HepG2 (cell line): ENCODE measurements around the gene DIO2. TPM values are rescaled to one million over a fixed set of nuclear protein-coding genes. Genes with fewer than 3 reads are reported as not detected.

Experiments used
- ATAC-seq: fragments of 200-7000 bp; cut with Tn5 transposase; 3 replicates; pipeline ENCODE4 v1.9.1; 2020; ENCODE audit warnings: mild to moderate bottlenecking, moderate library complexity
- BruUV-seq: library from RNA; stranded (reverse); fragments of 400-500 nt; replicated peaks from 2 replicates; lab custom pipeline; 2021; lab: Mats Ljungman, UMichigan
- CTCF ChIA-PET: fragments of 300-600 bp; formaldehyde crosslinking; extraction: SDS; loops from one replicate; lab custom pipeline; 2021; ENCODE audit warnings: low total read pairs, inconsistent platforms, low intra/inter-chr PET ratio; lab: Yijun Ruan, JAX
- POLR2A ChIA-PET: fragments of 350-600 bp; sonication (Branson Sonifier 250); formaldehyde crosslinking; loops from one replicate; lab custom pipeline; 2020; ENCODE audit warnings: antibody characterized with exemption, inconsistent platforms; lab: Yijun Ruan, JAX
- DNase-seq: peaks from one replicate; pipeline ENCODE4 v3.0.0-alpha.2; 2015; ENCODE audit warnings: low spot score
- FAIRE-seq: peaks from 3 replicates; lab custom pipeline; 2011; peaks lifted over from hg19 to GRCh38; lab: Jason Lieb, UNC
- H2AFZ ChIP-seq: one replicate; pipeline ENCODE4 v1.6.1; 2011; ENCODE audit warnings: low read length, inconsistent platforms
- H3K27ac ChIP-seq: fragments of 300-600 bp; 3 replicates; pipeline ENCODE4 v1.8.0; 2011; ENCODE audit warnings: mixed run types, mild to moderate bottlenecking, mixed read lengths, low read length, inconsistent platforms; ENCODE audit not compliant: insufficient read depth; ENCODE audit errors: extremely low read length
- H3K27me3 ChIP-seq, 2 experiments: fragments of 200-600 bp in 1 of 2; 2 replicates in 1 of 2; 3 replicates in 1 of 2; pipeline versions ENCODE4 v1.6.0 to v1.8.0; 2011; ENCODE audit warnings: low read length in 2 of 2, mild to moderate bottlenecking in 2 of 2, moderate library complexity in 2 of 2, inconsistent platforms in 1 of 2; ENCODE audit not compliant: insufficient read depth in 2 of 2, control insufficient read depth in 1 of 2
- H3K36me3 ChIP-seq, 2 experiments: fragments of 200-600 bp in 1 of 2; replicated peaks in 1 of 2; 2 replicates in 1 of 2; 3 replicates in 1 of 2; pipeline versions ENCODE4 v1.5.1 to v1.8.0; 2011; ENCODE audit warnings: low read length in 2 of 2, inconsistent platforms in 1 of 2; ENCODE audit not compliant: insufficient read depth in 2 of 2, control insufficient read depth in 1 of 2
- H3K4me1 ChIP-seq: 2 replicates; pipeline ENCODE4 v1.5.1; 2012; ENCODE audit warnings: low read length, inconsistent platforms; ENCODE audit not compliant: insufficient read depth
- H3K4me2 ChIP-seq: 2 replicates; pipeline ENCODE4 v1.6.0; 2011; ENCODE audit warnings: low read depth, low read length, inconsistent platforms
- H3K4me3 ChIP-seq, 3 experiments: fragments of 200-600 bp in 1 of 3; sonication (generic), shearing (Covaris generic) in 1 of 3; replicated peaks in 1 of 3; 2 replicates each; pipeline ENCODE4 v1.5.1; 2011 to 2016; ENCODE audit warnings: low read length in 3 of 3, inconsistent platforms in 2 of 3, low read depth in 2 of 3, mild to moderate bottlenecking in 2 of 3, control low read depth in 1 of 3, mixed read lengths in 1 of 3; ENCODE audit not compliant: insufficient read depth in 1 of 3
- H3K79me2 ChIP-seq: one replicate; pipeline ENCODE4 v1.6.1; 2011; ENCODE audit warnings: low read length, inconsistent platforms; ENCODE audit not compliant: insufficient read depth
- H3K9ac ChIP-seq: 2 replicates; pipeline ENCODE4 v1.6.0; 2011; ENCODE audit warnings: mild to moderate bottlenecking, low read depth, low read length, inconsistent platforms; ENCODE audit not compliant: insufficient read depth
- H3K9me3 ChIP-seq: 2 replicates; pipeline ENCODE4 v1.5.1; 2012; ENCODE audit warnings: mild to moderate bottlenecking, low read length
- H4K20me1 ChIP-seq: 2 replicates; pipeline ENCODE4 v1.6.0; 2011; ENCODE audit warnings: inconsistent platforms, mild to moderate bottlenecking, low read length, moderate library complexity; ENCODE audit not compliant: insufficient read depth
- ASH2L ChIP-seq: fragments of 300-600, 200-600 bp; sonication (generic); IDR thresholded peaks from 2 replicates; pipeline ENCODE4 v1.7.0; 2017; ENCODE audit warnings: low read depth, mild to moderate bottlenecking, moderate library complexity, mixed read lengths, low read length; ENCODE audit not compliant: insufficient read length
- CHD2 ChIP-seq: IDR thresholded peaks from 2 replicates; pipeline ENCODE4 v1.6.1; 2011; ENCODE audit warnings: low read depth, low read length, improper control_type of control experiment
- SNAPC4 ChIP-seq: sonication (generic); formaldehyde crosslinking; IDR thresholded peaks from 2 replicates; pipeline ENCODE4 v1.4.0; 2020; ENCODE audit warnings: mild to moderate bottlenecking, missing genetic modification reagents
- TOE1 ChIP-seq: sonication (generic); formaldehyde crosslinking; IDR thresholded peaks from 2 replicates; pipeline ENCODE4 v1.4.0; 2020; ENCODE audit warnings: mild to moderate bottlenecking, missing genetic modification reagents
- ZBTB8A ChIP-seq: sonication (generic); formaldehyde crosslinking; IDR thresholded peaks from 2 replicates; pipeline ENCODE4 v1.4.0; 2020; ENCODE audit warnings: mild to moderate bottlenecking, low read depth, missing genetic modification reagents, borderline replicate concordance
- ZNF512B ChIP-seq: sonication (generic); formaldehyde crosslinking; IDR thresholded peaks from 2 replicates; pipeline ENCODE4 v1.5.1; 2020; ENCODE audit warnings: missing genetic modification reagents, mild to moderate bottlenecking, borderline replicate concordance
- ZNF572 ChIP-seq: sonication (generic); formaldehyde crosslinking; IDR thresholded peaks from 2 replicates; pipeline ENCODE4 v1.5.1; 2020; ENCODE audit warnings: mild to moderate bottlenecking, missing genetic modification reagents
- ZNF790 ChIP-seq: sonication (generic); formaldehyde crosslinking; IDR thresholded peaks from 2 replicates; pipeline ENCODE4 v1.8.0; 2022; ENCODE audit warnings: missing genetic modification reagents, mild to moderate bottlenecking, borderline replicate concordance
- ZUFSP ChIP-seq: sonication (generic); formaldehyde crosslinking; IDR thresholded peaks from 2 replicates; pipeline ENCODE4 v1.9.0; 2021; ENCODE audit warnings: missing genetic modification reagents, mild to moderate bottlenecking, borderline replicate concordance
- WGBS: methylation state at CpG from one replicate; pipeline ENCODE4 v1.1.6; 2017; ENCODE audit warnings: low lambda C conversion rate; 5-methylcytosine and 5-hydroxymethylcytosine counted together
- in situ Hi-C: cut with HindIII; loops from 2 replicates; pipeline ENCODE4 v1.10.0; 2017; ENCODE audit warnings: low pct_unique_long_range_greater_than_20kb; ENCODE audit not compliant: extremely low pct_ligation_motif_present
- intact Hi-C: fragments of 100-400 bp; cut with micrococcal nuclease; formaldehyde crosslinking; loops from one replicate; pipeline ENCODE4 v1.10.0; 2022; ENCODE audit not compliant: unreplicated experiment
- polyA plus RNA-seq, 8 experiments: library from polyadenylated mRNA; depleted of rRNA in 3 of 8; stranded (reverse) in 7 of 8; unstranded in 1 of 8; fragments of >200 nt; fragmentation: Illumina TruSeq in 4 of 8; extraction: Trizol in 4 of 8; gene quantifications; 2 replicates each; pipeline versions ENCODE4 v1.2.1 to v1.2.3, GENCODE V29; 2011 to 2016; ENCODE audit warnings: low read depth in 4 of 8, missing spikeins in 1 of 8, mixed read lengths in 1 of 8; ENCODE audit not compliant: insufficient read depth in 1 of 8
- total RNA-seq, 5 experiments: library from RNA; depleted of rRNA; stranded (reverse); fragments of >200 nt; fragmentation: Illumina TruSeq; extraction: Trizol; gene quantifications; 2 replicates each; pipeline ENCODE4 v1.2.3, GENCODE V29; 2016; ENCODE audit warnings: low read depth in 1 of 5
- TF ChIP-seq, protein P1 (sequence below): sonication (generic); formaldehyde crosslinking; IDR thresholded peaks from 2 replicates; pipeline ENCODE4 v1.4.0; 2020; ENCODE audit warnings: mild to moderate bottlenecking, missing genetic modification reagents
- TF ChIP-seq, protein P2 (sequence below): sonication (generic); formaldehyde crosslinking; IDR thresholded peaks from 2 replicates; pipeline ENCODE4 v1.5.1; 2020; ENCODE audit warnings: mild to moderate bottlenecking, missing genetic modification reagents, moderate library complexity

Gene DIO2
- total and polyA plus RNA-seq, 2 of the 13 experiments (the other 11 are each of a cell fraction or from before 2014, with no cell fraction given): not detected

GRCh38 chr14:80164991-80165721 lies 46.1 kb downstream of the DIO2 start:
- POLR2A ChIA-PET: no interaction called here
- H3K4me2 ChIP-seq: no peak overlapping the region
- in situ Hi-C loops (no loop called here), intact Hi-C loops (no loop called here)
- no peaks in the 10 kb centered on the region for H3K4me1 ChIP-seq
- FAIRE-seq (no peak), ATAC-seq (no peak), DNase-seq (no peak)
- no peaks in the 10 kb centered on the region for H4K20me1 ChIP-seq
- no peak overlapping the region for H3K27ac ChIP-seq
- H2AFZ ChIP-seq: no peak overlapping the region
- no peaks in the 10 kb centered on the region for H3K36me3 ChIP-seq
- CTCF ChIA-PET: no interaction called here
- H3K79me2 ChIP-seq: no peaks in the 10 kb centered on the region
- H3K4me3 ChIP-seq: no peak overlapping the region
- BruUV-seq: no TSS peak
- H3K9ac ChIP-seq: no peak overlapping the region
- H3K27me3 ChIP-seq: no peaks in the 10 kb centered on the region; a peak in 1 of 5 replicates
- 16% methylated on average over 9 of the region's 9 CpGs for WGBS
- H3K9me3 ChIP-seq: peaks cover 24% of the 10 kb centered on the region; the same call in 1 of the 2 replicates
- TF ChIP-seq, protein P1, sequence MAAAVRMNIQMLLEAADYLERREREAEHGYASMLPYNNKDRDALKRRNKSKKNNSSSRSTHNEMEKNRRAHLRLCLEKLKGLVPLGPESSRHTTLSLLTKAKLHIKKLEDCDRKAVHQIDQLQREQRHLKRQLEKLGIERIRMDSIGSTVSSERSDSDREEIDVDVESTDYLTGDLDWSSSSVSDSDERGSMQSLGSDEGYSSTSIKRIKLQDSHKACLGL (CRISPR knock-in tag): no peak
- TF ChIP-seq, protein P2, sequence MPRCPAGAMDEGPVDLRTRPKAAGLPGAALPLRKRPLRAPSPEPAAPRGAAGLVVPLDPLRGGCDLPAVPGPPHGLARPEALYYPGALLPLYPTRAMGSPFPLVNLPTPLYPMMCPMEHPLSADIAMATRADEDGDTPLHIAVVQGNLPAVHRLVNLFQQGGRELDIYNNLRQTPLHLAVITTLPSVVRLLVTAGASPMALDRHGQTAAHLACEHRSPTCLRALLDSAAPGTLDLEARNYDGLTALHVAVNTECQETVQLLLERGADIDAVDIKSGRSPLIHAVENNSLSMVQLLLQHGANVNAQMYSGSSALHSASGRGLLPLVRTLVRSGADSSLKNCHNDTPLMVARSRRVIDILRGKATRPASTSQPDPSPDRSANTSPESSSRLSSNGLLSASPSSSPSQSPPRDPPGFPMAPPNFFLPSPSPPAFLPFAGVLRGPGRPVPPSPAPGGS: no peak
- no peak for TF ChIP-seq TOE1
- no peak for TF ChIP-seq ZNF572
- no peak for TF ChIP-seq ZBTB8A (CRISPR knock-in tag)
- TF ChIP-seq SNAPC4 (CRISPR knock-in tag): no peak
- TF ChIP-seq ZNF512B: no peak
- no peak for TF ChIP-seq ASH2L
- no peak for TF ChIP-seq CHD2
- TF ChIP-seq ZUFSP (CRISPR knock-in tag): no peak
- TF ChIP-seq ZNF790 (CRISPR knock-in tag): no peak
